GM19452 (cell line): ENCODE measurements around the gene FBLN7.

Source experiments
- ATAC-seq: cut with Tn5 transposase; IDR thresholded peaks from one replicate; pipeline ENCODE4 v1.9.1; 2021; ENCODE audit not compliant: unreplicated experiment

FBLN7 gene

DNA sequence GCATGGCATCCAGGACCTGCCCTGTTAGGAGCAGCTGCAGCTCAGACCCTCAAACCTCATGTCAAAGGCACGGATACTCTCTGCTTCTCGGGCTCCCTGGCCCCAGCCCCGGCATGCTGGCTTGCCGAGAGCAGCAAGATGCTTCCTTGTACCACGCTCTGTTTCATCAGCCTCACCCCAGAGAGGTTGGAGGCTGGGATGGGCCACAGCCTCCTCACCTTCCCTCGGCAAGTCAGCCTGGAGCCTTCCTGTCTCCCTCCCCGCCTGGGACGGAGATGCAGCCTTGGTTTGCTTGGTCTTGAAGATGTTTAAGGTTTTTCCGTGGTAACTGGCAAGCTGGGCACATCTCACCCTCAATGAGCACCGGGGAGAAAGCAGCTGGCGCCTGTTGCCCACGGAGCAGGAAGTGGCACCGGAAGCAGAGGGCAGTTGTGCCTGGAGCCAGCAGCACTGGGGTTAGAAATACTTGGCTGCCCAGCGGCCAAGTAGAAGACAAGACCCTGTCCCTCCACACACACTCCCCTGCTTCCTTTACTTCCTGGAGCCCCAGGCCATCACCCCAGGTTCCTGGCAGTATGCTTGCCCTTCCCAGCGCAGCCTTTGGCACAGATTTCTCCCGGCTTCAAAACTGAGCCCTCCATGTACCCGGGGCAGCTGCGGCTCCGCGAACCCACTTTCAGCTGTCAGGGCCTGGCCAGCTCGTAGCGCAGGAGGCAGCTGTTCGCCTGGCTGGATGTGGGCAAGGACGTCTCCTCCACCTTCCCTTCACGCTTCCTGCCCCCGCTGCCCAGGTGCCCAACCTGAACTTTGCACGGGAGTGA, 17.4 kb downstream of the FBLN7 start:
- no peak for ATAC-seq

DNA sequence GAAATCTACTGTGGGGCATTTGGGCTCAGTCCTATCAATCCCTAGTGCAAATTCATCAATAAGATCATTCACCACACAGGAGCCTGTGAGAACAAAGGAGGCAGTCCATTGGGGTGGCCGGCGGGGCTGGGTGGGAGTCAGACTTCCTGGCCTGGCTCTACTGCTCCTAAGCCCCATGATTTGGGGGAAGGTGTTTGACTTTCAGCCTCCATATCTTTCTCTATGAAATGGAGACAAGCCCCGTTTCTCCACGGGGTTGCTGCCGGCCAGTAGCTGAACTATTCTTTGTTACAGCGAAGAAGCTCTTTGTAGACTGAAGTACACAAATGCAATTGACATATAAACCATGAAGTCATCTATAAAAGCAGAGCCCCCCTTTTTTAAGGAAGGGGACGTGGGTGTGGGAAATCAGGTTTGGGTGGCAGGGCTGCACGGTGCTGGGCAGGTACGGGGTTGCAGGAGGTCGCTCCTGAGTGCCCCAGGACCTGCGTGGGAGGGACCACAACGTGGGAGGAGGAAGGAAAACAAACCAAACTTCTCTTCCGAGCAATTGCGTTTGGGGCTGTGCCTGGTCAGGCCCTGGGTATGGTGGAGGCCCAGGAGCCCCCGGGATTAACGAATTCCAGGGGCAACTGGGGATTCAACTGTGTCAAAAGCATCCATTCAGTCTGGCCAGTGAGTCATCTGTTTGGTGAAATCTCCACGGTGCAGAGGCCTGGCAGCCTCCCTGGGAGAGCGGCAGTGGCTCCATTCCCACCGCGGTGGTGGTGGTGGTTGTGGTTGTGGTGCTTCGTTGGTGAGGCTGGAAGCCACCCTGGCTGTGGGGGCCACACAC, 18.2 kb downstream of the FBLN7 start:
- no peak for ATAC-seq

DNA sequence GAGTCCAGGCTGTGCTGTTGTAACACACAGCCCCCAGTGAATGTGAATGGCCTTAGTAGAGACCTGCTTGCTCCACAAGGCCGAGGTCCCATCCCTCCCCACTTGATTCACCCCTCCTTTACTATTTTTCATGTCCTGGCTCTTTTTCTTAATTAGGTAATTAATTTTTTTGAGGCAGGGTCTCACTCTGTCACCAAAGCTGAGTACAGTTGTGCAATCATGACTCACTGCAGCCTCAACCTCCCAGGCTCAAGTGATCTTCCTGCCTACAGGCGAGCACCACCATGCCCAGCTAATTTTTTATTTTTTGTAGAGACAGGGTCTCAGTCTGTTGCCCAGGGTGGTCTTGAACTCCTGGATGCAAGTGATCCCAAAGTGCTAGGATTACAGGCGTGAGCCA, 19.3 kb downstream of the FBLN7 start:
- no peak for ATAC-seq

DNA sequence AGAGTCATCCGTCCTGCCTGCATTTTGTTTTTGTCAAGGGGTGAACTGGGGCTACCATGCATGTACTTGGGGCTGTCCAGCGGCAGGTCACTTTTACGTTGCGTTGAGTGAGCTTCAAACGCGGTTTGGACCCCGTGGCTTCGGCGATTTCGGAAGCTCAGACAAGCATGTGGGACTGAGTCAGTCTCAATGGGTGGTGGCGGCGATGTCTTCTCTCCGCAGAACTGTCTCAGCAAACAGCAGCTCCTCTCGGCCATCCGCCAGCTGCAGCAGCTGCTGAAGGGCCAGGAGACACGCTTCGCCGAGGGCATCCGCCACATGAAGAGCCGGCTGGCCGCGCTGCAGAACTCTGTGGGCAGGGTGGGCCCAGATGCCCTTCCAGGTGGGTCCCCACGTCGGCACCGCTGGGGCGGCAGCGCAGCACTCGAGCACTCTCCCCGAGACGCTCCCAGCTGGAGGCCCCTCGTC, 21.3 kb downstream of the FBLN7 start:
- ATAC-seq, result no peak

DNA sequence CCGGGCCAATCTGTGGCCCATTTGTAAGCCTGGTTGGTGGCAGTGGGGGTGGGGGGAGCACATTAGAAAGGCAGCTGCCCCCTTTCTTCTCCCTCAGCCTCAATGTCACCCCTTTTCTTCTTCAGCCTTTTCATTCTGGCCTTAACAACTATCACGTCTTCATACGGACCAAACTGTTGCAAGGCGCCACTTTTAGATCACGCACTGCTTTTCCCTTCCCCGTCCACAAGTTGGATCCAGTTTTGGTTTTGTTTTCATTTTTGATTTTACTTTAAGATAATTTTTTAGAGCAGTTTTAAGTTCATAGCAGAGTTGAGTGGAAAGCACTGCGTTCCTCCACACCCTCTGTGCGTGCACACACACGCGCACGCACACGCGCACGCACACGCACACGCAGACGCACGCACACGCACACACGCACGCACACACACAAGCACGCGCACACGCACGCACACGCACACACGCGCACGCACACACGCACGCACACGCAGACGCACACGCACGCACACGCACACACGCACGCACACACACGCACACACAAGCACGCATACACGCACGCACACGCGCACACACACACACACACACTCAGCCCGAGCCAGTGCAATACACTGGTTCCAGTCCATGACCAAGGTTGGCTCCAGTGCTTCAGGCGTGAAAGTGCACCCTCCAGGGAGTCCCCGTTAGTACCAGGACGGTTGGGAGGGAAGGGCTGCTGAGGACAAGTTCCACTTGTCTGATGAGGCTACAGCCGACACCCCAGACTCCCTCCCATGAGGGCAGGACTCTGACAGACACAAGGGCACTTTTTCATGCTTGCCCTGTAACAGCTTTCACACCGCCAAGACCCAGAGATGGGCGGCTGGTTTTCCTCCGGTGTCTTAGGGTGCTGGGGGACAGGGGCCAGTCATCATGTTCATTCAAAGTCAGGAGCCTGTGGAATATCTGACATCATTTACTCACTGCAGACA, 22.4 kb downstream of the FBLN7 start:
- ATAC-seq, result no peak

DNA sequence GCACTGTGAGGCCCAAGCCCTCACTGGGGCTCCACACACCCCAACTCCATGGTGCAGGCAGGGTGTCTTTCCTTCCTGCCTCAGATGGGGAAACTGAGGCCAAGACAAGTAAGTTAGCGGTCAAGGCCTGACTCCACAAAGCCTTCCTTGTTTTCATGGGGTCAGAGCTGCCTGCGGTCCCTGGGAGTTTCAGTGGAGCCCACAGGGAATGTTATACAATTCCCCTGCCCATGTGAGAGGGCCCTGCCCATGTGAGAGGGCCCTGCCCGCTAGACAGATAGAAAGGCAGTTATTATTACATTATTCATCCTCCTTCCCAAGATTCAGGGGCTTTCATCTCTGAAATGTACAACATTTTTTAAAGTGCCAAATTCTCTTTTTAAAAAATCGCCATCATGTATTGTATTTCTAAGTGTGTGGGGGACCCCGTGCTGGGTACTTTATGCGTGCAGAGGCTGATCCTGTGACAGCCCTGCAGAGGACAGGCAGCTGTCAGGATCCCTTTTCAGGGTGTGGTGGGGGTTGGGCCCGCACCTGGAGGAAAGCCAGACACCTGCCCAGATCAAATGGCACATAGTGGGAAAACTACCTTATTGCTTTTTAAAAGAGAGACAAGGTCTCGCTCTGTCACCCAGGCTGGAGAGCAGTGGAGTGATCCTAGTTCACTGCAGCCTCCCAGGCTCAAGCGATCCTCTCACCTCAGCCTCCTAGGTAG, 23.4 kb downstream of the FBLN7 start:
- no peak for ATAC-seq

DNA sequence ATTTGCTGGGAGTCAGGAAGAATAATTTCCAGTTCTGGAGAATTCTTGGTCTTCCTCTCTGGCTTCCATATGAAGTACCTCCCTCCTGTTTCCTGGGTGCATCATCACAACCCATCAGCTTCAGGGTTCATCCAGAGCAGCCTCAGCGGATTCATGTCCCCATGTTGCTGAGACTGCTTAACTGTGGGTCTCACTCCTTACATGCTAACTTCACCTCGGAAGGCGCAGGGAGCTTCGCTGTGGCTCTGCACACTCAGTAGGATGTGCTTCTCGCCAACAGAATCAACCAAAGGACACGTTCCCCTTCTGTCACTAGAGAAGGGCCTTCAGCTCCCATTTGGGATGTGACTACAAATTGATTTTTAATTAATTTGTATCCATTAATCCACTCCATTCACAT, 24.2 kb downstream of the FBLN7 start:
- no peak for ATAC-seq

DNA sequence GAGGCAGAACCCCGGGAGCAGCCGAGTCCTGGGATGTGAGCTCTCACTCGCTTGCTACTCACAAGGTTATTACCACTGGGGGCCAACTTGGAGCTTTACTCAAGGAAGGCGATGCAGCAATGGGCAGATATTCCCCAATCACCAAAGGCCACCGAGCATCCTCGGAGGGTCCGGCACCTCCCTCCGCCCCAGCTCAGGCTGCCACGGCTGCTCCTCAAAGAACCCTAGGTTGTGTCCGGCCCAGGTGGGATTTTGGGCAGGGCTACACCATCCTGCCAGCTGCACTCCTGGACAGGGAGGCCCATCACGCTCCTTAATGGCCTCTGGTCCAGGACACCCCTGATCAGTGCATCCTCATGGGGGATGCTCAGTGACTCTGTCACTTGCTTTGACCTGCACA, 24.8 kb downstream of the FBLN7 start:
- no peak for ATAC-seq

DNA sequence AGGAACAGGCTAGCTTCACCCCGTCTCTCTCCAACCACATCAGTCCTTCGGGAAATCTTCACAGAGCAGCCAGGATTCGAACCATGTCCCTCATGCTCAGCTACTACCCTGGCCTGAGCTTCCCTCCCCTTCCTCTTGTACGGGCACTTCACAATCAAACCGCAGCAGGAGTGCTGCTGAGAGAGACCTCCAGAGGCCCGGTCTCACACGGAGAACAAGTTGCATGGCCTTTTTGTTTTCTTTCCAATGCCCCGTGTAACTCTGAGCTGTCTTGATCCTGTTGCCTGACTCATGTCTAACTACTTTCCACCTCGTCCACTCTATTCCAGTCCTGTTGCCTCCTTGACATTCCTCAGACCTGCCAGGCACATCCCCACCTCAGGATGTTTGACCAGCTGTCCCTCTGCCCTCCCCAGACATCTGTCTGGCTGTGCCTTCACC, 25.4 kb downstream of the FBLN7 start:
- ATAC-seq, result no peak

DNA sequence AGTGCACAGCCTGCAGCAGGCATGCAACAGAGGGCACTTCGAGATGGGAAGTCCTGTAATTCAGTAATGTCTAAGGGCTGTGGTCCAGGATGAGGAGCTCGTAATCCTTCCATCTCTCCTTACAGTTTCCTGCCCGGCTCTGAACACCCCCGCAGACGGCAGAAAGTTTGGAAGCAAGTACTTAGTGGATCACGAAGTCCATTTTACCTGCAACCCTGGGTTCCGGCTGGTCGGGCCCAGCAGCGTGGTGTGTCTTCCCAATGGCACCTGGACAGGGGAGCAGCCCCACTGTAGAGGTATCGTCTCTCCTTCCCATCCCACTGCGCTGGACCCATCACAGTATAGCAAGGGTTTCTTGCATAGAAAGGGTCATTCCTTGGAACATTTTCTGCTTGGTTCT, 26.7 kb downstream of the FBLN7 start:
- ATAC-seq, result no peak

DNA sequence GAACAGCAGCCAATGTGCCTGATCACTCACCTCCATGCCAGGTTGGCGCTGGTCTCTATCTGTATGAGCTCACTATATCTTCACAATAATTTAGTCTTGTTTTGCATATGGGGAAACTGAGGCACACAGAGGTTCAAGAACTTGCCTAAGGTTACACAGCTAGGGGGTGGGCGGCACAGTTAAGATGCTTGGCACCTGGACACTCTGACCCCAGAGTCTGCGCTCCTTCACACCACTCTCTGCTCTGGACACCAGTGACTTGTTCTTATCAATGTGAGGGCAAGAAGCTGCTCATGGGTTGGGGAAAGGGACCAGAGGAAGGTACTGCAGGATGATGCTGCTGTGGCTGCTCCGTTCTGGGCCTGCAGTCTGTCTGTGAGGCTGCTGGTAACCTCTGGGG, 27.1 kb downstream of the FBLN7 start:
- no peak for ATAC-seq

DNA sequence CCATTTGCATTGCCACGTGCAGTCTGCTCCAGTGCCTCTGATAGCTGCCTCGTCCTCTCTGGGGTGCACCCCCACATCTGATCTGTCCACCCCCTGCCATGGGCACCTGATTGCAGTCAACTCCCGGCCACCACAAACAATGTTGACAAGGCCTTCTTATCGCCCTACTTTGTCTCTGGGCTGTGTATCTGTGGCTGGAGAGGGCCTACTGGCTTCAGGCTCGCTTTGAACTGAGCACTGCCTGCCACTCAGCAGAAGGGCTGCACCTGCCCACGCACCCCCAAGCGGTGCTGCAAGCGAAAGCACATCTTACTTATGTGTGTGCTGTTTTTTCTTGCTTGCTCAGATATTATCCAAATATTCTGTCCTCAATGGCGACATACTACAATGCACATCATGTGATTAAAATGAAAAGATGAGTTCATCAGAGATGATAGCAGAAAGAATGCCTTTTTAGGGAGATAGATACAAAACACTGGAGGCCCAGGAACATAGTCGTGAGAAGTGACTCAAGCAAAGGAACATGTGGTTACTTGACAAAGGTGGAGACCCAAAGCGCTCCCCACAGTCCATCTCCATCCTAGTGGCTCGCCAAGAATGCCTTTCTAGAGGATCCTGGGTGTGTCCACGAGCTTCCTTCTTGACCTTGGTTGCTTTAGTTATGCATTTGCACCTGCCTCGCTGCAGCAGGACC, 28.8 kb downstream of the FBLN7 start:
- no peak for ATAC-seq

DNA sequence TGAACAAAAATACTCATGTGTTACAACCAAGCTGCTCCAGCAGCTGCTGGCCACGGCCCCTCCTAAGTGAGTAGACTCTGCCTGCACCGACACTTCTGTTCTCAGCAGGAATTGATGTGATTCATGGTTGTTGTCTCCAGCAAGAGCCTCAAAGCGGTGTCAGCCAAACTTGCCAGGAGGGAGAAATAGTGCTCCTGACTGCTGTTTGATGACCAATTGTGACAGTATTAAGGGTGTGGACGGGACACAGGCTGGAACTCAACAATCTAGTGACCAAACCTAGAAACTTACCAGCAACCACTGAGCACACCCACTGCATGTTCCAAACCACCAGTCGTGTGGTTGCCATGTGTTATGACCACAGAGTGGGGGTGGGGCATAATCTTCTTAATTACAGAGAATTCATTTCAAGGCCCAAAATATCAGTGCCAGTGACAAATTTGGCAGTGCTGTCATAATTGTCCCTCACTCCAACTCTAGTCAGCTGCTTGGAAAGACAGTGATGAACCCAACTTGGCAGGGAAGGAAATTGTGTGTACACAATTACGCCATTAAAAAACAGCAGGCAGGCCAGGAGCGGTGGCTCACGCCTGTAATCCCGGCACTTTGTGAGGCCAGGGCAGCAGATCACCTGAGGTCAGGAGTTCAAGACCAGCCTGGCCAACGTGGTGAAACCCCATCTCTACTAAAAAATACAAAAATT, 30.4 kb downstream of the FBLN7 start:
- no peak for ATAC-seq

DNA sequence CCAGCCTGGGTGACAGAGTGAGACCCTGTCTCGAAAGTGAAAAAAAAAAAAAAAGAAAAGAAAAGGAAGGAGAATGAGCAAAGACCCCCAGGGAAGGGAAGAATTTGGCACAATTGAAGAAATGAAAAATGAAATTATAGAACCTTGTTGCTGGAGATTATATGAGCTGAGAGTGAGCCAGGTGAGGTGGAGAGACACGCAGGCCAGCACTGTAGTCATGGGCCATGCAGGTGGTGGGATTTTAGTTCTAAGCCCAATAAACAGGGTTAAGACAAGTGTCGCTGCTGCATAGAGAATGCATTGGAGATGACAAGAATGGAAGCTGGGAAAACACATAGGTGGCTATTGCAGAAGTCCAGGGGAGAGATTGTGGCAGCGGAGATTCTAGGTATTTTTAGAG, 32.3 kb downstream of the FBLN7 start:
- ATAC-seq, result no peak

DNA sequence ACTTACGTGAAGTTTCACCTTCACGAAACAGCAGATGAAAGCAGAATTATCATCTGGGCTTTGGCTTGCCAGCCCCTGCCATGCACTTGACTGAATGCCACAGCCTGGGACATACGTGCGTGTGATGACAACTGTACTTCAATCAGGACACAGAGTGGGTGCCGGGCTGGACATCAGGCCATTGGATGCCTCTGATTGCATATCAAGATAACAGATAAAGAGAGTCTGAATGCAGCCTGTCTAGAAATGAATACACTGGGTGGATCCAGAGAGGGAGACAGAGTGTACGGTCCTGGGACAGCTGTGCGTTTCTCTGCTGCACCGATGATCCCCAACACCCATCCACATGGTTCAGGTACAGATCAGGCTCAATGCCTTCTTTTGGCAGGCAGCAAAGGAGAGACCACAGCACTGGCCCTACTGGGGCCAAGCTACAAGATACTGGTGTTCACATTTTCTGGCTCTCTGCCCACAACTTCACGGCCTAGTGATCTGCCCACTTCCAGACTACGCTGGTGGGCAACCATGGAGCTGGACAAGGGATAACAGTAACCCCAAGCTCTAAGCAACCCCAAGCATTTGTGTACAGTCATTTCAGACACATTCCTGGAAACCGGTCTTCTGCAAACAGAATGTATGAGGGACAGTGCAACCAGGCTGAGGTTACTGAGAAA, 35.6 kb downstream of the FBLN7 start:
- no peak for ATAC-seq

DNA sequence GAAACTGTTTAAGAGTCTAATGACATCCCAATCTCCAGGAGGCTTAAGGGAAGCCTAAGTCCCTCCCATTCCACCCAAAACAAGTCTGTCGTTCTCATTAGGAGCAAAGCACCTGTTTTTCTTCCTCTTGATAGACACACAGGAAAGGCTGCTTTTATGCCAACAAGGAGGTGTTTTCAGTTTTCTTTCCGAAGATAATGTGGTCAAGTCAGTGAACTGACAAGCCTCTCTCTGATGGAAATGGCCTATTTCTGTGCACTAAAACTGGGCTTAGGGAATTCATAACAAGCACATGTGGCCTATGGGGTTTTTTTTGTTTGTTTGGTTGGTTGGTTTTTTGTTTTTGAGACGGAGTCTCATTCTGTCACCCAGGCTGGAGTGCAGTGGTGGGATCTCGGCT, 36.2 kb downstream of the FBLN7 start:
- ATAC-seq, result no peak

DNA sequence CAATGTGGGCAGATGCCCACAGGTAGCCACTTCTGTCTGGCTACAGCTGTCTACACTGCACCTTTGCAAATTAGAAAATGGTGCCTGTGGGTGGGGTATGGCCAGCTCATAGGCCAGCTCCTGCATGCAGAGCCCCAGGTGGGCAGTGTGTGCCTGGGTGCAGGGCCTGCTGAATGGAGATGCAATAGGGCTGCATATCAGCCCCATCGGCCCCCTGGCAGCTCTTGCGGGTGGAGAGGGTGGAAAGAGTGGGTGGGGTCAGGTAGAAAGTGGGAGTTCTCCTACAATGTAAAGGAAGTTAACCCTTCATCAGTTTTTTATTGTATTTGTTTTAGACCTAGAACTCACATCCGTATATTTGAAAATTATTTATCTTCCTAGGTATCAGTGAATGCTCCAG, 37.1 kb downstream of the FBLN7 start:
- ATAC-seq, result no peak

DNA sequence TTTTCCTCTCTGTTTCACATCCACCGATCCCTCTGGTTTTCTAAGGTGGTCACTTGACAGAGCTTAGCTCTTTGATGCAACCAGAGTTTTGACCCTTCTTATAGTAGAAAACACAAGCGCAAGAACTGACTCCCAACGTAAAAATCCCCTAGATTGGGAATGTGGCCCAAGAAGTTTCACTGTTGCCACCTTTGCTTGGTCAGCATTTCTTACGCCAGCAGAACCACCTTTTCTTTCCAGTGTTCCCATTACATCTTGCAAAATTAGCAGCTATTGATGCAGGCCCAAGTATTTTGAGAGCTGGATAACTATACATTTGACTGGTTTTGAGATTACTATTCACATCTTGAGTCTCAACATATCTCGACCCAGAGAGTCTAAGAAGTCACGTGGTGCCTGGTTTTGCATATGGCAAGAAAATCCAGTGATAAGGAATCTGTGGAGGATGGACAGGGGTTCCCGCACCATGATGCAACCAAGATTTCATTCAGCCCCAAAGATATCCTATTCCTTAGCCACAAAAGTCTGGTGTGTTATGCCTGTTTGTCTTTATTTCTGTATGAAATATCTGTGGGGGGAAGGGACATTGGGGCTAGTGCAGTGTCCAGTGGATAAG, 37.9 kb downstream of the FBLN7 start:
- ATAC-seq, result no peak
